Measurements from ENCODE around the gene UNG. TPM values are rescaled to one million over a fixed set of nuclear protein-coding genes. Genes with fewer than 3 reads are reported as not detected.

UNG gene
- total RNA-seq, 1 experiment from 2014 or later: 58.0 TPM

DNA sequence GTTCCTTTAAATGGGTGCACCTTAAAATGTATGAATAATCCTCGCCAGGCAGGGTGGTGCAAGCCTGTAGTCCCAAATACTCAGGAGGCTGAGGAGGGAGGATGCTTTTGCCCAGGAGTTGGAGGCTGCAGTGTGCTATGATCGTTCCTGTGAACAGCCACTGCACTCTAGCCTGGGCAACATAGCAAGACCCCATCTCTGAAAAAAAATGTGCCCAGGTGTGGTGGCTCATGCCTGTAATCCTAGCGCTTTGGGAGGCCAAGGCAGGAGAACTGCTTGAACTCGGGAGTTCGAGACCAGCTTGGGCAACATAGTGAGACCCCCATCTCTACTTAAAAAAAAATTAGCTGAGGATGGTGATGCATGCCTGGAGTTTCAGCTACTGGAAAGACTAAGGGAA, 58.6 kb downstream of the UNG start:
- no peak for DNase-seq (ENCODE audit: low spot score)

DNA sequence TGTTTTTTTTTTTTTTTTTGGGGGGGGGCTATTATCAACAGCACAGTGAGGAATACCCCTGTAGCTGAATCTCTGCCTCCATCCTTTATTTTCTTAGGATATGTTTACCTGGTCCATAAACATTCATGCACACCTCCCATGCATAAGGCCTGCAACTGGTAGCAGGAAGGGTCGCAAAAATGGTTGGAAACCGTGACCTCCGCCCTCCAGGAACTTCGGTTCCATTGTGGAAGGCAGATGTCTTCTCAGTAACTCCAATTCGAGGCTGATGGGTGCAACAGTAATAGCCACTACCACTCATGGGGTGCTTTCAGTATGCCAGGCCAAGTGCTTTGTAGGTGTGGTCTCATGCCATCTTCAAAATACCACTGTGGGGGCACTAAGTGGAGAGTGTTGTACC, 59.2 kb downstream of the UNG start:
- DNase-seq (ENCODE audit: low spot score): no peak

DNA sequence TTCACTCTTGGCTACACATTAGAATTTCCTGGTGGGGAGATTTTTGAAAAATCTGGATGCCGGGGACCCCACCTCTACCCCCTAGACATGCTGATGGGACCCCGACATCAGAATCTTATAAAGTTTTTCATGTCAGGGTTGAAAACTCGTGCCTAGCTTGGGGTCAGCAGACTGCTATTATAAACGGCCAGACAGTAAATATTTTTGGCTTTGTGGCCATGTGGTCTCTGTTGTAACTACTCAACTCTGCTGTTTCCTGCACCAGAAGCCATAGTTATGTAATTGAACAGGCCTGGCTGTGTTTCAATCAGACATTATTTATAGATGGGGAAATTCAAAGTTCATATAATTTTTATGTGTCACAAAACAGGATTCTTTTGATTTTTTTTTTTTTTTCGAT, 60.6 kb downstream of the UNG start:
- no peak for DNase-seq (ENCODE audit: low spot score)

DNA sequence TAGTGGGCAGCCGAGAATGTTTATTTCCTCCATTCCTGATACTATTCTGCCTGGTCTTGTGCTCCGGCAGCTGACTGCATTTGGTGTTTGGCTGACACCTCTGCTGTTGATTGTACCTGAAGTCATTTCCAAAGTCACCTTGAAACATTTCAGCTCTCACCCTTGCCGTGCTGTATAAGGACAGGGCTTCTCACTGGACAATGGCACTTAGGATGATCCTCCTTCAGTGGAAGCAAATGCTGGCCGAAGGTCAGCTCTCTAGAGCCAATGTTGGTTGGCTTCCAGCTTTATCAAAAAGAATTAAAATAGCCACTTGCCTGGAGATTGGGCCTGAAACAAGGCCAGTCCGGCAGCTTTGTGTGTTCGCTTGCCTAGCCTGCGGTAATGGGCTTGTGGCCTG, 63.0 kb downstream of the UNG start:
- DNase-seq (ENCODE audit: low spot score): no peak

Other genes starting within 250 kb of the UNG start
- gene SSH1, start 240.0 kb upstream of the UNG start, total RNA-seq (2014; rRNA removed; shearing (Covaris generic)): 6.8 and 7.9 TPM in 2 replicates
- gene DAO, start 217.5 kb upstream of the UNG start, total RNA-seq (2014; rRNA removed; shearing (Covaris generic)): not detected in 2 replicates
- not detected in 2 replicates for gene SVOP, start 76.5 kb upstream of the UNG start, total RNA-seq (2014; rRNA removed; shearing (Covaris generic))
- 10.2 and 11.7 TPM in 2 replicates for gene USP30, start 45.0 kb upstream of the UNG start, total RNA-seq (2014; rRNA removed; shearing (Covaris generic))
- 18.1 and 19.5 TPM in 2 replicates for gene ALKBH2, start 4.1 kb upstream of the UNG start, total RNA-seq (2014; rRNA removed; shearing (Covaris generic))
- gene ACACB, start 19.0 kb downstream of the UNG start, total RNA-seq (2014; rRNA removed; shearing (Covaris generic)): 1.6 and 2.2 TPM in 2 replicates
- not detected in 2 replicates for gene FOXN4, start 211.7 kb downstream of the UNG start, total RNA-seq (2014; rRNA removed; shearing (Covaris generic))

All from H4 (cell line).